Neutrophil (primary cell): ENCODE measurements around the gene USO1.
"Not testable (repeated sequence)": the region's sequence is repeated elsewhere in the genome, so short reads cannot be mapped to it uniquely, and the experiment has no call there.

ENCODE experiments used
- H3K27ac ChIP-seq: fragments of 200-600 bp; sonication (generic); 2 replicates; pipeline ENCODE4 v1.5.1; 2016; ENCODE audit warnings: mild to moderate bottlenecking, moderate library complexity
- H3K27me3 ChIP-seq: fragments of 200-600 bp; sonication (generic); 2 replicates; pipeline ENCODE4 v1.6.0; 2016; ENCODE audit warnings: mild to moderate bottlenecking
- H3K36me3 ChIP-seq: fragments of 200-600 bp; sonication (generic); 2 replicates; pipeline ENCODE4 v1.5.1; 2017
- H3K4me1 ChIP-seq, 2 experiments: fragments of 200-600 bp in 1 of 2; sonication (generic) in 1 of 2; 1 replicate in 1 of 2; 2 replicates in 1 of 2; pipeline versions ENCODE4 v1.5.1 to v1.6.1; 2013 to 2016; ENCODE audit warnings: low read depth in 1 of 2, low read length in 1 of 2, mild to moderate bottlenecking in 1 of 2, moderate library complexity in 1 of 2; ENCODE audit not compliant: control insufficient read depth in 1 of 2, insufficient read depth in 1 of 2
- H3K4me3 ChIP-seq, 2 experiments: fragments of 200-600 bp in 1 of 2; sonication (generic) in 1 of 2; 1 replicate in 1 of 2; 2 replicates in 1 of 2; pipeline ENCODE4 v1.5.1; 2013 to 2016; ENCODE audit warnings: low read depth in 1 of 2, low read length in 1 of 2, mild to moderate bottlenecking in 1 of 2, moderate library complexity in 1 of 2
- H3K9me3 ChIP-seq: fragments of 200-600 bp; sonication (generic); 2 replicates; pipeline ENCODE4 v1.5.1; 2016
- TF ChIP-seq, protein P1 (sequence below): fragments of 200-600 bp; sonication (generic); IDR thresholded peaks from 2 replicates; pipeline ENCODE4 v1.5.1; 2016; ENCODE audit warnings: antibody characterized with exemption

Gene USO1

GRCh38 chr4:75723163-75724065 is 963 bp upstream of the USO1 start:
- no peaks in the 10 kb centered on the region for H3K9me3 ChIP-seq
- no peaks in the 10 kb centered on the region for H3K36me3 ChIP-seq
- no peaks in the 10 kb centered on the region for H3K27me3 ChIP-seq
- peak overlapping the region; percentile 92 for H3K27ac ChIP-seq
- TF ChIP-seq, protein P1, sequence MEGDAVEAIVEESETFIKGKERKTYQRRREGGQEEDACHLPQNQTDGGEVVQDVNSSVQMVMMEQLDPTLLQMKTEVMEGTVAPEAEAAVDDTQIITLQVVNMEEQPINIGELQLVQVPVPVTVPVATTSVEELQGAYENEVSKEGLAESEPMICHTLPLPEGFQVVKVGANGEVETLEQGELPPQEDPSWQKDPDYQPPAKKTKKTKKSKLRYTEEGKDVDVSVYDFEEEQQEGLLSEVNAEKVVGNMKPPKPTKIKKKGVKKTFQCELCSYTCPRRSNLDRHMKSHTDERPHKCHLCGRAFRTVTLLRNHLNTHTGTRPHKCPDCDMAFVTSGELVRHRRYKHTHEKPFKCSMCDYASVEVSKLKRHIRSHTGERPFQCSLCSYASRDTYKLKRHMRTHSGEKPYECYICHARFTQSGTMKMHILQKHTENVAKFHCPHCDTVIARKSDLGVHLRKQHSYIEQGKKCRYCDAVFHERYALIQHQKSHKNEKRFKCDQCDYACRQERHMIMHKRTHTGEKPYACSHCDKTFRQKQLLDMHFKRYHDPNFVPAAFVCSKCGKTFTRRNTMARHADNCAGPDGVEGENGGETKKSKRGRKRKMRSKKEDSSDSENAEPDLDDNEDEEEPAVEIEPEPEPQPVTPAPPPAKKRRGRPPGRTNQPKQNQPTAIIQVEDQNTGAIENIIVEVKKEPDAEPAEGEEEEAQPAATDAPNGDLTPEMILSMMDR = no peak
- peaks cover 19 to 22% of the 10 kb centered on the region in 2 experiments for H3K4me1 ChIP-seq
- peak overlapping the region; percentile 78 to 95 for H3K4me3 ChIP-seq

GRCh38 chr4:75724867-75725724 is 719 bp downstream of the USO1 start:
- TF ChIP-seq, protein P1 = no peak
- H3K4me3 ChIP-seq = peak overlapping the region; percentile 78 to 95
- no peaks in the 10 kb centered on the region for H3K9me3 ChIP-seq
- H3K27ac ChIP-seq = peak overlapping the region; percentile 92
- peaks cover 19 to 22% of the 10 kb centered on the region in 2 experiments for H3K4me1 ChIP-seq
- no peaks in the 10 kb centered on the region for H3K36me3 ChIP-seq
- no peaks in the 10 kb centered on the region for H3K27me3 ChIP-seq

DNA sequence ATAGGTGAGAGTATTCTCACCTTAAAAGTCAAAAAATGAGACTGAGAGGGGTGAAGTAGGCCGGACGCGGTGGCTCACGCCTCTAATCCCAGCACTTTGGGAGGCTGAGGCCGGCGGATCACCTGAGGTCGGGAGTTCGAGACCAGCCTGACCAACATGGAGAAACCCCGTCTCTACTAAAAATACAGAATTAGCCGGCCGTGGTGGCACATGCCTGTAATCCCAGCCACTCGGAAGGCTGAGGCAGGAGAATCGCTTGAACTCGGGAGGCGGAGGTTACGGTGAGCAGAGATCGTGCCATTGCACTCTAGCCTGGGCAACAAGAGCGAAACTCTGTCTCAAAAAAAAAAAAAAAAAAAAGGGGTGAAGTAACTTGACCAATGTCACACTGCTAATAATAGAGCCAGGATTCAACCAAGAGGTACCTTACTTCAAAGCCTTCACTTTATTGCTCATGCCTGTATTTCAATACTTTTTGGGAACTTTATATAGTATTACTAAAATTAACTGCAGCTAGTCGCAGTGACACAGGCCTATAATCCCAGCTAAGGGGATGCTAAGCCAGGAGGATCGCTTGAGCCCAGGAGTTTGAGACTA is 1.7 kb downstream of the USO1 start:
- not testable (repeated sequence) for H3K27me3 ChIP-seq, H3K27ac ChIP-seq, H3K9me3 ChIP-seq, H3K36me3 ChIP-seq
- Histone ChIP-seq H3K4me3 (peak overlapping the region; percentile 78 to 95), H3K4me1 (peaks cover 19 to 22% of the 10 kb centered on the region in 2 experiments)

DNA sequence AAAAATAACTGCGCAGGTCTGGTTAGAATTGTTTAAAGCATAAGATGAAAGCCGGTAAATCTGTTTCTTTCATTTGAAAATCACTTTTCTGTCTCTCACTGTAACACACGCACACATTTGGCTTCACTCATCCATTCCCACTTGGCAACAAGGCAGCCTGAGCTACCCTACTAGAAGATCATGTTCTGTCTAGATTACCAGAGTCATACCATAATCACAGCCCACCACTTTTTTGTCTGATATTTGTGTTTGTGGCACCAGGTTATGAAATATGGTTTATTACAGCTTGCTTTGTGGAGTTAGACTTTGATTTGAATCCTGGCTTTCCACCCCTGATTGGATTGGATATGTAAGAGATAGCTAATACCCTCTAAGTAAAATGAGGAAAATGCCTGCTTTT is 2.2 kb downstream of the USO1 start:
- TF ChIP-seq, protein P1 = no peak
- Histone ChIP-seq H3K4me1 (peaks cover 19 to 22% of the 10 kb centered on the region in 2 experiments), H3K27ac (no peak overlapping the region), H3K4me3 (no peak overlapping the region), H3K36me3 (no peaks in the 10 kb centered on the region), H3K9me3 (no peaks in the 10 kb centered on the region), H3K27me3 (no peaks in the 10 kb centered on the region)

DNA sequence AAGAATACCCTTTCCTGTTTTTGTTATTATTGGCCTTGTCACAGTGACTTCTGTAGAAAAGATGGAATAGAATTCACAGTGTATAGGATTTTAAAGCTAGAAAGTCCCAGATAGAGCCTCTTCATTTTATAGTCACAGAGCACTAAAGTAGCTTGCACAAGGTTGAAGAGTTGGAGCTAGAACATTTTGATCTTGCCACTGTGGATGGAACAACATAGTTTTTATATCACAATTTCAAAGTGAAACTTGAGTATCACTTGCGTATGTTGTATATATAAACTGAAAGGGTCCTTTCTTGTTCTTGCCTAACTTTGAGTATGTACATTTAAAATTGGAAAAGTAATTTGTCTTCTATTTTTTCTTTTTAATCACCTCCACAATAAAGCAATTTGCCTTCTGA is 2.7 kb downstream of the USO1 start:
- no peaks in the 10 kb centered on the region for H3K27me3 ChIP-seq
- peaks cover 19 to 22% of the 10 kb centered on the region in 2 experiments for H3K4me1 ChIP-seq
- H3K9me3 ChIP-seq = no peaks in the 10 kb centered on the region
- H3K4me3 ChIP-seq = no peak overlapping the region
- TF ChIP-seq, protein P1 = no peak
- H3K27ac ChIP-seq = no peak overlapping the region
- no peaks in the 10 kb centered on the region for H3K36me3 ChIP-seq
